HG03108 (cell line): ENCODE data around the gene MYOF.
"Not testable (repeated sequence)": the region's sequence is repeated elsewhere in the genome, so short reads cannot be mapped to it uniquely, and the experiment has no call there.

ENCODE experiments used
- ATAC-seq: cut with Tn5 transposase; IDR thresholded peaks from one replicate; pipeline ENCODE4 v1.9.1; 2021; ENCODE audit warnings: moderate library complexity; ENCODE audit not compliant: unreplicated experiment

MYOF gene

DNA sequence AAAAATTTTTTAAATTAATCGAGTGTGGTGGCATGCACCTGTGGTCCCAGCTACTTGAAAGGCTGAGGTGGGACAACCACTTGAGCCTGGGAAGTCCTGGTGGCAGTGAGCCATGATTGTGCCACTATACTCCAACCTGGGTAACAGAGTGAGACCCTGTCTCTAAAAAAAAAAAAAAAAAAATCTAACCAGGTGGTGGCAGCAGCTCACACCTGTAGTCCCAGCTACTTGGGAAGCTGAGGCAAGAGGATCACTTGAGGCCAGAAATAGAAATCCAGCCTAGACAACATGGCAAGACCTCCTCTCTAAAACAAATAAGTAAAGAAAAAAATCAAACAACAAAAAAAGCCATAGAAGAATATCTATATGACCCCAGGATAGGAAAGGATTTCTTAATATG, 3.6 kb upstream of the MYOF start:
- ATAC-seq, result no peak

DNA sequence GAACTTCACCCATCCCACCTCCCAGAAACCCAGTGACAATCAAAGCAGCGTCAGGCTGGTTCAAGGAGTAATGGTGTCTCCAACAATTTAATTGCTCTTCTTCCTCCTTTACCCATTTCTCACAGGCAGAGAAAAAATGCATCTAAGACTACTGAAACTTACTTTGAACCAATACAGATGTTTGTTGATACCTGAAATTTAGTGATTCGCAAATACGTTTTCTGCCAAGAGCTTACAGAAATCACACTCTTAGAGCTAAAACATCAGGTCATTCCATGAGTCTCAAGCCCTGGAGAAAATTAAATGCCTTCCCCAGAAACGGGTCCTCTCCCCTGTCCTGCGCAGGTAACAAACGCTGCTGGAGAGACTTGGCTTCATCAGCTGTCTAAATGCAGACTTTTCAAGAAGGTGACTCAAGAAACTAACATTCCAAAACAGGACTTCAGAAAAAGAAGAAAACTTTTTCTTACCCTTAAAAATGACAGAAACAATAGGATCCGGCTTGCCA, 443 bp downstream of the MYOF start:
- ATAC-seq, result no peak

DNA sequence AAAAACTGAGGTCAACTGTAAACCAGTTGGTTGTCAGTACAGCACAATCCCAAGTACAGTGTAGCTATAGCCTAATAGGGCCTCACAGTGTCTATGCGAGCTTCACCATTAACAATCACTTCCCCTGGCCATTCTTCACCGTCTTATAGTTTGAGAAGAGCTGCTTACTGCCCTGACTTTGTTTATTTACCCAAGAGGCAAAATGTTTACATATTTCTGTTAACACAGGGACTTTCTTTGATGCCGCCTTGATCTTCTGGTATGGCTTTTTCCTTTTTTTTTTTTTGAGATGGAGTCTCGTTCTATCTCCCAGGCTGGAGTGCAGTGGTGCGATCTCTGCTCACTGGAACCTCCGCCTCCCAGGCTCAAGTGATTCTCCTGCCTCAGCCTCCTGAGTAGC, 3.3 kb downstream of the MYOF start:
- no peak for ATAC-seq

DNA sequence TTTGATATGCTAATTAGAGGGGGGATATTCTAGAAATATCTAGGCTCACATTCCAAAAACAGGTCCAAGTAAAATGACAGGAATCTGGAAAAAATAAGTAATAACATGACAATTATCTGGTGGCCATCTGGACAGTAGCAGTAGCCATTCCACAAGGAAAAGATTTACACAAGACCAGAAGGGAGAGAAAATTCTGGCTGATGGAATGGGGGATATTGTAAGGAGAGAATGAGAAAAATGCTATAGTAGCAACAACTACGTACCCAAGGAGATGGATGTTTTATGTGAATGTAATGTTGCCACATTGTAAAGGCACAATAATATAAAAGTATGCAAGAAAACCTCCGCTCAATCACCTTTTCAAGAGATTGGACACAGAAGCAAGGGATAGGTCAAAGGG, 5.4 kb downstream of the MYOF start:
- no peak for ATAC-seq

DNA sequence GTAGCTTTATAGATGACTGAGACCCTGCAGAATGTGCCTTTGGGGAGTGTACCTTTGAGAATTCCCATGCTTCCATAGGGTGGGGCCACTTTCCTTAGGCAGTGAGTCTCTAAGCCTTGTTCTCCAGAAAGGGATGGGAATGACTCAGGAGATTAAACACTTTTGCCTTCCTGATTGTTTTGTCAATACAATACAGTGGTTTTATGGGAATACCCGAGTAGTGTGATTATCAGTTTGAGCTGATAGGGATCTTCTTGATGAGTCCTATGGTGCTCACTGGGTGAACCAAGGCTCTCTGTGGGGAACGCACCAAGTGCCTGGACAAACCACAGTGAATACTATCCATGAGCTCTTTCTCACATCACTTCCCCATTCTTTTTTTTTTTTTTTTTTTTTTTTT, 6.3 kb downstream of the MYOF start:
- ATAC-seq, result no peak

DNA sequence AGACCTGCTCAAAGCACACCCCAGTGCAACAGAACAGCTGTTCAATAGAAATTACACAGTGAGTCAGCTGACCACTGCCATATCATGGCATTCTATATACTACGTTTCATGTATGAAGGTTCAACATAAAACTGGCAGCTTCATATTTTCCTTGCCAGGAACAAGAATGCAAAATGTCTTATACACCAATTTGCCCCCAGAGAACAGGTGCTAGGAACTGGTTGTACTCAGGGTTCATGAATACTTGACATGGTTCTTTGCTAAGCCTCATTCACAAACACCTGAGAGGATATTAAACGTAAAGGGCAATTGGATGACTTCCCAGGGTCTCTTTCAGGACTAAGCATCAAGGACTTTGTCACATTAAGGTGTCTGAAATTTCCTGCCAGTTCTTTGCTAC, 6.9 kb downstream of the MYOF start:
- ATAC-seq, result no peak

DNA sequence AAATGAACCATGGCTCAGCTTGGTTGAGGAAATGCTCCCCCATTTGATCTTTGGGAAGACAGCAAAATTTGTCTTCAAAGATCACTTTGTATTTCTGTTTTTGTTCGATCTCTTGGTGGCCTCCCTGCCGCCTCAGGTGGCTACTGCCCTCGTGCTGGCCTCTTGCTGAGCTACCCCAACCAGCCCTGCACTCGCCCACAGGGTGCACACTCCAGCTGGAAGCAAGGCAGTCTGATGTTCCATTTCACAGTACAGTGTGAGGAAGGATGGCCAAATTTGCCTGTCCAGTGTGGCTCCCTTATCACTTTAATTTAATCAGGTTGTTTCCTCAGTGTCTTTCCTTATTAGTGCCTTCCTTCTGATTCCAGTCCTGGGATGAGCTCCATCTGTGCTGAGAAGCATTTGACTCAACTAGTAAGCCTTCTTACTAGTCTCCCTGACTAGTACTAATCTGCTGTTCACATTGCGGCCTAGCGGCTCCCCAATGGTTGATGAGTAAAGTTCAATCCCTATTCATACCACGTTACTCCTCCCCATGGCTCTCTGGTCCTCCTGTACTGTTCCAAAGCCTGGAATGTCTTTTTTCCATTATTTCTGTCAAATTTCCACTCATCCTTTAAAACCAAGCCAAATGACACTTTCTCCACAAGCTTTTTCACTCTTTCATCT, 8.2 kb downstream of the MYOF start:
- no peak for ATAC-seq

DNA sequence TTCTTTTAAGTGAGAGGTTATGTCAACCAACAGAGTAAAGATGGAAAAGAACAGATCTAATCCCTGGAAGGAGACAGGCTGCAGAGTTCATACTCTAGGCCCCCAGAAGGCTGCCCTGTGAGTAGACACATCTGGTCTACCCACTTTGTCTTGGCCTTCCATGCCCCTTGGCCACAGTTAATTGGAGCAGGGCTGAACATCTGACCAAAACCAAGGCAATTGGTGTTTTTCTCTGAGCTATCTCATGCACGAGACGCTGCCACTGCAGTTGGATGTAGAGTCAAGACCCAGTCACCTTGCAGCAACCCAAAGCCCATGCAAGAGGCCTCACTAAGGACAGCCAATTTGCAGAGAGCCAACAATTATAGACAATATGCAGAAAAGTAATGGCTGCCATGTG, 9.0 kb downstream of the MYOF start:
- no peak for ATAC-seq

DNA sequence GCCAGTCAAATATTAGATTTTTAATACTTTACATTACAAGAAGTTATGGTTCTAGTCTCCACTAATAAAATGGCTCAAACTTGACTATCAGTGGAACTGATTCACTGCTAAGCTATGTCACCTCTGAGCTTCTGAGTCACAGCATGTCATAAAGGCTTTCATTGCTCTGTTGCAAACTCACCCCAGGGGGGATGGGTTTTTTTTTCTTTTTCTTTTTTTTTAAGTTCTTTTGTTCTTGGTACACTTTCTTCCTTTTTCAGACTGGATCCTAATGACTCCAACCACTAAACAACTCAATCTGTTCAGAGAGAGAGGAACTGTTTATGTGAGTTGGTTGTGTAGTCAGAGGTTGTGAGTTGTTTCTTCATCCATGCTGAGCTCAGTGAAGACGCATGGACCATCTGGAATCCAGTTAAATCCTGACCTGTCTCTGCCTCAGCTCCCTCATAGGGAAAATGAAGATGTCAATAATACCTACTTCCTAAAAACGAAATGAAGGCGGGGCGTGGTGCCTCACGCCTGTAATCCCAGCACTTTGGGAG, 11.0 kb downstream of the MYOF start:
- no peak for ATAC-seq

DNA sequence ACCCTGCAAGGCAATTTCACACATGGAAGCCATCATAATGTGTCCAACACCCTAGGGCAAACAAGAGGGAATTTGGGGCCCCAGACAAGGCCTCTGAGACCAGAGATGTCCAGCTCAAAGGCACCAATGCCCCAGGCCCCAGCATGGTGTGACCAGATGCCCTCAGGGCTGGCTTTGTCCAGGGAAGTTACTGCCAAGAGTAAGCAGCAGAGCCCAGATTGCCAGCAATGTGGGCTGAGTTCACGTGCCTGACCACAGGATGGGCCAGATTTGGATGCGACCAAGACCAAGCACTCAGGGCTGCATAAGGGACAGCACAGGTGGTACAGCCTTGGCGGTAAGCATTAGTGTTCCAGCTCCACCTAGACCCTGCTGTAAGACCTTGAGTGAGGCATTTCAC, 12.7 kb downstream of the MYOF start:
- no peak for ATAC-seq

DNA sequence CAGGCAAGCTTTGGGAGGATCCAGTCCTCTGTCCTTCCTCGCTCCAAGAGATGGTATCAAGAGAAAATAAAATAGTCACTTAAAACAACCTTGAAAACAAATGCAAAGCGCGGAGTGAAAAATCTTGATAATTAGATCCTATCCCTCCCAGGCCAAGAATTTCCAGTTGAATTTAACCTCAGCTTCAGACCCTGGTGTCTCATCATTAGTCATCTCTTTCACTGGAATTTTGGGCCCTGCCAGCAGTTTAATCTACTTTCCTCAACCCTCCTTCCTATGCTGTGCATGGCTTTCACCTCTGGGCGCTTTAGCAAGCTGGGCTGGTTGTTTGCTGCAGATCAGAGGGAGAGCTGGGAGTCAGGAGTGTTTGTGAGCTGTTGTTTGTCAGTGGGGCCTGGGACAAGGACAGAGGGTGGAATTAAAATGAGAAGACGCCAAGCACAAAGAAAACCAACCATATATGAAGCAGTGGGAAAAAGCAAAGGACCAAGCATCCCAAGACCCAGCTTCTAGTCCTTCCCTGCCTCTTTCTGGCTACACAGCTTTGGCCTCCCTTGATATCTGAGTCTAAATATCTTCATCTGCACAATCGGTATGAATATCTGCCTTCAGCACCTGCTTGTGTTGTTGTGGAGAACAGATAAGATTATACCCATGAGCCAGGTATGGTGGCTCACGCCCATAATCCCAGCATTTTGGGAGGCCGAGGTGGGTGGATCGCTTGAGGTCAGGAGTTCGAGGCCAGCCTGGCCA, 13.5 kb downstream of the MYOF start:
- ATAC-seq, result no peak

DNA sequence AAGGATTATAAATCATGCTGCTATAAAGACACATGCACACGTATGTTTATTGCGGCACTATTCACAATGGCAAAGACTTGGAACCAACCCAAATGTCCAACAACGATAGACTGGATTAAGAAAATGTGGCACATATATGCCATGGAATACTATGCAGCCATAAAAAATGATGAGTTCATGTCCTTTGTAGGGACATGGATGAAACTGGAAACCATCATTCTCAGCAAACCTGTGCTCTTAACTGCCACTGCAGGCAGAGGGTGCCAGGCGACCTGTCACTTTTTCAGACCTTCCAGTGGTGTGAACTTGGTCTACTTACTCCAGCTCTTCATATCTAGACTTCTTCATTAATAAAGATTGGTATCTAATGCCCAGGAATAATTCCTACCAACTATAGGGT, 14.5 kb downstream of the MYOF start:
- not testable (repeated sequence) for ATAC-seq

DNA sequence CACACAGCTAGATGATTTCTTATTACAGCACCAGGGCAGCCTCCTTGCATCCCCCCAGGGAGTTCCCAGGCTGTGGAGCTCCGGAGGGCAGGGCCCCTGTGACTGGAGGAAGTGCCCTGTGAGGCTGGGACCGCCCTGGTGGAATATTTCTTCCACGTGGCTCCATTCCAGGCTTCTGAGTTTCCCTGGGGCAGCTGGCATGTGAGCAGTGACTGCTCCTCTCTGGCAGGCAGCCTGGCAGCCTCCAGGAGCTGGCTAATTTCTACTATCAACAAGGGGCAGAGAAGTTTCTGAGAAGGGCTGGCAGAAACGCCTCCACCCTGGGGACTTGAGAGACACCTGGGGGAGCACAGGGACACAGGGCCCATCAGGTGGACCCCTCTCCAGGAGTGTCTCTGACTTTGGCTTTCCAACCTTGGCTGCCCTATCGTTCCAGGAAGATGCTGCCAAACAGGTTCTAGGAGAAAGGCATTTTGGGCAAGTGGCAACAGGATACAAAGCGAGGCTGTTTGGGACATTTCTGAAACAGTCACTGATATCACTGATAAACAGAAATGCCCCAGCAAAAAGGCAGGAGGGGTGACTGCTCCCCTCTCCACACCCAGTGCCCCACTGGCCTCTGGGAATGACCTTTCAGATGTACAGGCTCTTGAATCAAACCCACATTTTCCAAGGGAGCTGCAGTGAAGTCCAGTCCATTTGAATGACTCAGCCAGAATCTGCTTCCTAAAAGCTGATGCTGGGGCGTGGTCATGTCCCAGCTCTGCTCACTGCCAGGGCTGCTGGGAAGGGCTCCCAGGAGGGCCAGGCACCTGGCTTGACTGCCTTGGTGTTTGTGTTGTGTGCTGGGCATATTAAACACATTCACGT, 16.1 kb downstream of the MYOF start:
- ATAC-seq, result no peak

DNA sequence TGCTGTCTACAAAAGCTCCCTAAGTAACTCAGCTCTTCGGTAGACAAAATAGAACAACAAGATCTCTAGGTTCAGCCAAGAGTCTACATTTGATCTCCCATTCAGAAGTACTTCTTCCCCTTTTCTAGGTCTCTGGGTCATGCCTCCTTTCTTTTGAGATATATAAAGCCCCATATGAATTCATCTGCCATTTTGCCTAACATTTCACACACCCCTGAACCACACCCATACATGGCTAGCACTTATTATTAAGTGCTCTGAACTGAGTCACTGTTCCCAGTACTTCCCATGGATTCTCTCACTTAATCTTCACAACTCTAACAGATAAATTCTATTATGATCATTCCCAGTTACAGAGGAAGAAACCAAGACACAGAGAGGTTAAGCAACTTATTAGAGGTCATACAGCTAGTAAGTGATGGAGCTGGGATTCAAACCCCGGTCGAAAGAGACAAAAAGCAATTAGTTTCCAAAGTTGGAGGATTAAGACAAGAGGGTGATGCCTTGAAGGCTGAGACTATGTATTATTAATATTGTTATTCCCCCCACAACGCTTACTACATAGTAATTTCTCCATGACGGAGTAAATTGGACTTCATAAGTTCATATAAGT, 17.3 kb downstream of the MYOF start:
- no peak for ATAC-seq

DNA sequence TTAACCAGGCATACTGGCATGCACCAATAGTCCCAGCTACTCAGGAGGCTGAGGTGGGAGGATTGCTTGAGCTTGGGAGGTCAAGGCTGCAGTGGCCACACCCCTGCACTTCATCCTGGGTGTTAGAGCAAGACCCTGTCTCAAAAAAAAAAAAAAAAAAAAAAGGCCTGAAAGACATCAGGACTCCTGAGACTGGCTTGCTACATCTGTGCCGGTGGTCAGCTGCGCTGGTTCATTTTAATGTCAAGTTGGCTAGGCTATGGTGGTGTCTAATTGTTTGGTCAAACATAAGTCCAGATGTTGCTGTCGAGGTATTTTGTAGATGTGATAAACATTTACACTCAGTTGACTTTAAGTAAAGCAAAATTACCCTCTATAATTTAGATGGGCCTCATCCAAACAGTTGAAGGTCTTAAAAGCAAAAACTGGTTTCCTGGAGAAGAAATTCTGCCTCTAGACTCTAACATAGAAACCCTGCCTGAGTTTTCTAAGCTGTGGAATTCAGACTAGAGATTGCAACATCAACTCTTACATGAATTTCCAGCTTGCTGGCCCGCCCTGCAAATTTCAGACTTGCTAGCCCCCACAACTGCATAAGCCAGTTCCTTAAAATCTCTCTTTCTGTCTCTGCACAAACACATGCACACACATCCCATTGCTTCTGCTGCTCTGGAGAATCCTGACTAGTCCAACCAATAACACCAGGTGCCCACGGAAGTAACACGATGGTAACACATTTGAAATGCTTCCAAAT, 18.2 kb downstream of the MYOF start:
- no peak for ATAC-seq

DNA sequence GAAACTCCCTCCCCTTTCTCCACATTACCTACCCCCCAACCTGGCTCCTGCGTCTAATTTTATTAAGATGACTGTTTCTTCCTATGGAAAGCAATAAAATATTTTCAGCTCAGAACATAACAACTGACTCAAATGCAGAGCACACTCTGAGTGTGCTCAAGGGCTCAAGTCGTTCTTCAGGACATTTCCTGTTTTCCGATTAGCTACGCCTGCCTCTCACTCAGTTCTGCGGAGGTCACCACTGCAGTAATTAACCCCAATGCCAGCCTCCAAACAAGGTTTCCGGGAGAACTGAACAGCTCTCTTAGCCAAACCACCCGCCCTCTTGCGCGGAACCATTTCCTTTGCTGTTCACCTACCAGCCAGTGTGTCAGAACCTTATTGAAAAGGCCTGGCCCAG, 19.3 kb downstream of the MYOF start:
- no peak for ATAC-seq

DNA sequence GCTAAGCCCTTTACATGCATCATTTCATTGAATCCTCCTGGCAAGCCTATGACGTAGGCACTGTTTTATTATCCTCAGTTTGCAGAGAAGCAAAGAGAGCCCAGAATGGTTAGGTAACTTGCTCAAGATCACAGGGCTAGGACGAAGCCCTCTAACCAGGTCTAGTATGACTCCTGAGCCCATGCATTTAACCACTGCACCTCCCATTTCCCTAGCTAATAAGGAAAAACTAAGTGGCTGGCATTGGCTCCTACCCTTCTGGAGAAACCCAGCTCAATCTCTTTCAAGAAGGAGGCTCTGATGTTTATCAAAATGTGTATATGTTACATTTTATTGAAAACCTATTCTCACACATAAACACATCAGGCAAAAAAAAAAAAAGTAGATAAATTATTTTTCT, 19.8 kb downstream of the MYOF start:
- ATAC-seq, result no peak

DNA sequence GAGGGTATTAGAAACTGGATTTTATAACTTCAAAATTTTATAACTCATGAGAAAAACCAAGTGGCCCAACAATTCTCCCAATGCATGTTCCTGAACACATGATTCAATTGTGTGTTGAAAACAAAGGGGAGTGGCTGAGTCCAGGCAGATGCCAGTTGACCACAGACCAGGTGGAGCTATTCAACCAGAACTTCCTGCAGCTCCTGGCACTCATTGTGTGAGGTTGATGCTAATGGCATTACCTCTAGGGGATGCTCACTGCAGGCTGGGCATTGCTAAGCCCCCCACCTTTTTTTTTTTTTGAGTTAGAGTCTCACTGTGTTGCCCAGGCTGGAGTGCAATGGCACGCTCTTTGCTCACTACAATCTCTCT, 20.3 kb downstream of the MYOF start:
- no peak for ATAC-seq

DNA sequence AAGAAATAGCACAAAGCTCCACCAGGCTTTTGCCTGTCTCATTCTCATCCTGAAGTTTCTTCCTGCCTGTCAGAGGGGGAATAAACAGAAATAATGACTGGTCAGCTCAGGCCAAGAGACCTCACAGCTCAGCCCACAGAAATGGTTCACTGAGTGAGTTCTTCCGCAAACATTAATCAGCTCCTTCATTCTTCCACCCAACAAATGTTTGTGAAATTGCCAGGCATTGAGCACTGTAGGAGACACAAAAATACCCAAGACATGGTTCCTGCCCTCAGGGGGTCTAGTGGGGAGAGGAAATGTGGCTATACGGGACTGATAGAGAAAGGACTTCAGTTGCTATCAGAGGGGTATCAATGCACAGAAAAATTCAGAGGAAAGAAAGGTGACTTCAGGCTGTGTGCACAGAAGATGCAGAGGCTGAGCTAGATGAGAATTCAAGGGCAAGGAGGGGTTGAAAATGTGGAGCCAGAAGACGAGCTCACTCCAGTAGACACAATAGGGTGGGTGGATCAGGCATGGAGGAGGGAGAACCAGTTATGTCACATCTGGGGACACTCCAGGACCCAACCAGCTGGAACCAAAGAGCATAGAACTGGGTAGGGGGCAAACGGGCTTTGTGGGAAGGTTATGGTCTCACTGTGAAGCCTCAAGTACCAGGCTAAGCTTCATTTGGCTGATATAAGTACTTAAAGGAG, 20.9 kb downstream of the MYOF start:
- ATAC-seq, result no peak

DNA sequence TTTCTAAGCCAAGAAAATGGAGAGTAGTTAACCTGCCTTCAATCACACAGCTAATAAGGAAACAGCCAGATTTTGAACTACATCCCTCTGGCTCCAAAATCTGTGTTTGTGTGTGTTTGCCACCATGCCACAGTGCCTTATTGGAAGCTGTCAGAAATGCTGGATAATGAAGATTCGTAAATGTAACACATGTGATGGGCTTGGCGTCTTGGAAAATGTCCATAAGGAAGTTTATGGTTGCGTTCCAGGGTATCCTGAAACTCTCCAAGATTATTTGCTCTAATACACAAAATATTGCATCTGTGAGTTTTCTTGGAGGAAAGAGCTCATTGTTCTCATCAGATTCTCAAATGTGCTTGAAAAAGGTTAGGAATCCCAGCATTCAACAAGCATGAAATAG, 22.7 kb downstream of the MYOF start:
- ATAC-seq, result no peak
